Measurements from ENCODE around the gene RAD51B.
"Not testable (repeated sequence)": the region's sequence is repeated elsewhere in the genome, so short reads cannot be mapped to it uniquely, and the experiment has no call there.

Gene RAD51B

GRCh38 chr14:68748691-68749090, 929.1 kb downstream of the RAD51B start:
- no peak for DNase-seq

DNA sequence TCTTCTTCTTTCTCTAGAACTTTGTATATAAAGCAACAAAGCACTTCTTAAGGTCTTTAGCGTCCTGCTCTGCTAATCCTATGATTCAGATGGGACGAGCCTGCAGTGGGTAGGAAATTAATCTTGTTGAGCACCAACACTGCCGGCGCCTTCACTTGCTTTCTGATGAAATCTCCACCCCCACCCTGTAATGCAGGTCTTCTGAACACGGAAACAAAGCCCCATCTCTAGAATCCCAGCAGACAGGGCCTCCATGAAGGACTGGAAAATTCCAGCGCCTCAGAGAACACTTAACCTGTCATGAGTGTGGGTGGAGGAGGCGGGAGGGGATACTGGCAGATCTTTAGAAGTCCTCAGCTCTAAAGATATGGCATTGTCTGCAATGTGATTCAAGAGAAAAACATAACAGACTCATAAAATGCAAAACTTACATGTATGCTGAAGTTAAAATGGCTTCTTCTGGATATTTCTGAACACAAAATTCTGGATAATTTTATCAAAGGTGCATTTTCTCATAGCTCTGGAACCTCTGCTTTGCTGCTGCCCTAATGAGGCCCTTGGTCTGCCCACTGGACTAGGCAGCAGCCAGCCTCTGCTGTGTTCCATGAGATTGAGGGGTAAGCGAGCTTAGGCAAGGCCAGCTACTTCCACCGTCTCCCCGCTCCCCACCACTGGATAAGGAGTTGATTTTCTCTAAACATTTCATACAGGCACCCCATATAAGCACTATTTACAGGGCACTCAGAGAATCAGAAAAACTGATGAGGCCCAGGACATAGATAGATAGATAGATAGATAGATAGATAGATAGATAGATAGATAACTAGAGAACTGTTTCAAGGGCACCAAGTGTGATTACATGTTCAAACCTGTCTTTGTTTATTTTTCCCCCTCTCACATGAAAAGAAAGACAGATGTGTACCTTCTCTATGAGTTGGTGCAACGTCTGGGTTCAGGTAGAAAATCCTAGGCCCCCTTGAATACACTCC, 930.2 kb downstream of the RAD51B start:
- no peak for DNase-seq

- DNase-seq = peak; percentile 53 to 58 (median 57)
Observed at GRCh38 chr14:68752271-68753006, 932.9 kb downstream of the RAD51B start.

GRCh38 chr14:68753690-68754089, 934.1 kb downstream of the RAD51B start:
- DNase-seq = peak in 1 of 3 donors; percentile 42

- DNase-seq = no peak
Observed at GRCh38 chr14:68755016-68755353, 935.4 kb downstream of the RAD51B start.

DNA sequence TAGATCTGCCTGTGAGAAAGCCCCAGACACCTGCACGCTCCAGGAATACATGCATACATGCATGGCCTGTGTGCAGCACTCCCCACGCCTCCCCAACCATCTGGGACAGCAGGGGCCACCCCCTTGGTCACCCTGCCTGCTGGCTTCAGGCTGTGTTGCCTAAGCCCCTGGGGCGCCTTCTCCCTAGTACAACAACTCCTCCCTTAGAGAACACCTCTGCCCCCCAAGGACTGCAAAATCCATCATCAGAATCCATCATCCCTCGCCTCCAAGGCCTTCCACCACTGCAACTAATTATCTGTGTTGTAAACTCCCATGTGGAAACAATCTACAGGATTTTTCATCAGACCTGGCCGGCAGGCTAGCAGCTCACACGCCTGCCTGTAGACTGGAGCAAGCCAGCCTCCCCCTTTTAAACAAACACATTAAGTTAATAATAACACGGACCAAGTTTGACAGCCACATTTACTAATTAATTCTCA, 936.5 kb downstream of the RAD51B start:
- no peak for DNase-seq

GRCh38 chr14:68756734-68757133, 937.2 kb downstream of the RAD51B start:
- DNase-seq = no peak

- peak; percentile 91 to 95 (median 92) for DNase-seq
Observed at GRCh38 chr14:68757618-68758081, 938.1 kb downstream of the RAD51B start.

- no peak for DNase-seq
Observed at GRCh38 chr14:68758301-68758700, 938.7 kb downstream of the RAD51B start.

DNA sequence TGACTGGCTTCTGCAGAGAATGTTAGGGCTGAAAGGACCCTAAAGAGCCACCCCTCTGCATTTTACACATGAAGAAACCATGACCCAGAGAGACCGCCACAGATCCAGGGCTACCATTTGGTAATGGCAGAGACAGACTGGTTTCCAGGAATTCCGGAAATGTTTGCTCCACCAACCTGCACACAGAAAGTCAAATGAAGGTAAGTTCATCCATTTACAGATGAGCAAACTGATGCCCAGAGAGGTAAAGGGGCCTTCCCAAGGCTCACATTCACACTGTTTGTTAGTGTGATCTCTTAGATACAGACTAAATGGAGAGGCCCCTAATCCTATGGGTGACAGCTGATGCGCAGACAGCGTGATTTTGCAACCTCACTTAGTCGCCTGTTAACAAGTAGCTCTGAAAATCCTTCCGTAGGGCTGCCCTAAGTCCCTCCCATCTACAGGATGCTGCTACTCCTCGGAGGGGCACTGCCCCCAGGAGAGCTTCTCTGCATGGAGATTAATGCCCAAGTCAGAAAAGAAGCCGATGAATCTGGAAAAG, 939.5 kb downstream of the RAD51B start:
- no peak for DNase-seq

DNA sequence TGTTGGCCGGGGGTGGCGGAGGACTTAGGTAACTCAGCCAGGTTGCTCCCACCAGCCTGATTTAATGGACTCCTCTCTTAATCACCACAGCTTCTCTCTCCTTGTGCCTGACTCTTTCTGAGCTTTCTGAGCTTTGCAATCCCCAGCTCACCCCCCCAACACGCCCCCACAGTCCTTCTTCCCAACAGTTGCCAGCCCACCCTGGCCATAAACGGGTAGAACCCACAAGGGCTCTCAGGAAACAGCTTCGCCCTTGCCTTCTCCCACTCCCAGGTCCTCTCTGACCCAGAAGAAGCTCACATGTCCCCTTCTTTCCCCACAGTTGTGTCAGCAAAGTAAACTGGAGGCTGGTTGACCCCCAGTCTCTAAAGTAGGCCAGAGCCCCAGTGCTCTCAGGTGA, 940.4 kb downstream of the RAD51B start:
- DNase-seq = peak in 1 of 3 donors; percentile 34

DNA sequence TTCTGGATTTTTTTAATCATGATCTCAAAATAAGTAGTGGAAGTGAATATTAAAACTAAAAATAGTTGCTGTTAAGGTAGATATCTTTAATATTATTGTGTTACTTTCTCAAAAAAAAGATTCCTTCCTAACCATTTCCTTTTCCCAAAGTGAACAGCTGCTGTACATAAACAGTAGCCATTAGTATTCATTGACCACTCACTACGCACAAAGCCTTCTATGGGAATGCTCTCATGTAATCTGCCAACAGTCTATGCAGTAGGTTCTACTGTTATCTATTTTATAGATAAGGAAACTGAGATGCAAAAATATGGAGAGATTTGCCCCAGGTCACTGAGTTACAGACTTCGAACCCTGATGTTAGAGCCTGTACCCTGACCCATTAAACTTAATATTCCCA, 941.2 kb downstream of the RAD51B start:
- no peak for DNase-seq

- no peak for DNase-seq
Observed at GRCh38 chr14:68761391-68761790, 941.8 kb downstream of the RAD51B start.

DNA sequence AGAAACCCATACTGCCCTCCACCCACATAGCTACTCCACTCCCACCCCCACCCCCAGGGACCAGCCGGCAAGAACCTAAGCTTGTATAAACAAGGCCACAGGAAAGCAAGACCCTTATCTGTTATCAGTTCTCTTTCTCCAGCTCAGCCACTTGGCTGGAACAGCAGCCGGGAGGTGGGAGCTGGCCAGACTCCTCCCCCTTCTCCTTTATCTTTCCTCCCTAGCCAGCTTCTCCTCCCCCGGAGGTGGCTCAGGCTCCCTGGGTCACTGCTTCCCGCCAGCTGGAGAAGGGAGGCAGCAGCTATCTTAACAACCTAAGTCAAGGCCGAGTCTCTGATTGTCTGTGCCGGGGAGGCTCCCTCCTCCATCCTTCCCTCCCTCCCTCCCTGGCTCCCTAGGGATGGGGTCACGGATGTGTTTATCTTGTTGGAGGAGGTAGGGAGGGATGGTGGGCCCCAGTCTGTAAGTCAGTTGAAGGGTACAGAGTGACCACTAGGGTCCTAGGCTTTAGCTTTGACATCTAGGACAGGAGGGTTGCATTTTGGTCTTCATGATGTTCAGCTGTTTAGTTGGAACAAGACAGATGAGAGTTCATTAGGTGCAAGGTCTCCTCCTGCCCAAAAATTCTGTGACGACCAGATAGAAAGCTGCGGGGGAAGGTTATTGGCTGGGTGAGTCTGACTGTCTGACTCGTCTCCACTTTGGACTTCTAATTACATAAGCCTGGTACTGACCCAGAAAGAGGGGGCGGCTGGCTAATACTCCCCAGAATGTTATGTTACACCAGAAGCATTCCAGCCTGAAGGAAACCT, 943.6 kb downstream of the RAD51B start:
- DNase-seq = no peak

DNA sequence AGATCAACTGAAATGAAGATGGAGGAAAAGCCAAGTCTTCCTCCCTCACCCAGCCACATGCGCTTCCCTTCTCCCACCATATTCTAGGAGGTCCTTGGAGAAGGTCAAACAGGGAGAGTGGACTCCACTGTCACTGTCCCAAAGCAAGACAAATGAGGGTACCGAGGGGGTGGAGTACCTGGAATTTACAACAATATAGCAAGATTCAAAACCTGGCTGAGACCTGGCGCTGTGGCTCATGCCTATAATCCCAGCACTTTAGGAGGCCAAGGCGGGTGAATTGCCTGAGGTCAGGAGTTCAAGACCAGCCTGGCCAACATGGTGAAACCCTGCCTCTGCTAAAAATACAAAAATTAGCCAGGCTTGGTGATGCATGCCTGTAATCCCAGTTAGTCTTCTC, 944.3 kb downstream of the RAD51B start:
- not testable (repeated sequence) for DNase-seq

- no peak for DNase-seq
Observed at GRCh38 chr14:68766299-68767247, 947.0 kb downstream of the RAD51B start.

DNA sequence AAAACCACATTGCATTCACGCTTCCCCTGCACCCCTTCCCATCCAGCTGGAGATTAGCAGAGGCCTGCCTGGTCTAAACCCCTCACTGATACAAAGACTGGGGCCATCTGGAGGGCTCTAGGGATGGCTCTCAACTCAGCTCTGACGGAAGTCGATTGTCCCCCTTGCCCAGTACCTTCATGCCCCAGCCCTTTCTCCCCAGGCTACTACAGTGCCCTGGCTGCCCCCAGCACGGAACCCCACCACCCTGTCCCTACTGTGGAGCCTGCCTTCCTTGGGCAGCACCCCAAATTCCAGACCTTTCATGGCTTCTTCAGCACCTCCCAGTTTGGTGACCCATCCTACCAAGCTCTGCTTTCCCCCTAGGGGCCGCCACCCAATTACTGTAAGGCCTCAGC, 947.7 kb downstream of the RAD51B start:
- no peak for DNase-seq

DNA sequence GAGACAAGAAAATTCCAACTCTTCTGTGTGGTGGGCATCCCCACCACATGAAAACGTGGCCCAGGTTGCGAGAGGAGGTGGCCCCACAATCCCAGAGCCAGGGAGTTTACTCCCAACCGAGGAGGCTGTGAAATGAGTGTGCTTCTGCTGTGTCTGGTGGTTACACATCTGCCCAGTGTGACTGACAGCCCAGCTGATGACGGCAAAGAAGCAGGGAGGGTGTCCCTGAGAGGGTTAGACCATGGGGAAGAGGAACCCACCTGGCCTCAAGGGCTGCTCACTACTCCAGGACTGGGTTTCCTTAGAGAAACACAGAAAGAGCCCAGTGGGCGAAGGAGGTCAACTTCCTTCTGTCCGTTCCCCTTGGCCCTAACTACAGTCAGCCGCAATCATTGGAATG, 948.7 kb downstream of the RAD51B start:
- peak in 1 of 3 donors; percentile 36 for DNase-seq

GRCh38 chr14:68770051-68770450, 950.5 kb downstream of the RAD51B start:
- DNase-seq = no peak

DNA sequence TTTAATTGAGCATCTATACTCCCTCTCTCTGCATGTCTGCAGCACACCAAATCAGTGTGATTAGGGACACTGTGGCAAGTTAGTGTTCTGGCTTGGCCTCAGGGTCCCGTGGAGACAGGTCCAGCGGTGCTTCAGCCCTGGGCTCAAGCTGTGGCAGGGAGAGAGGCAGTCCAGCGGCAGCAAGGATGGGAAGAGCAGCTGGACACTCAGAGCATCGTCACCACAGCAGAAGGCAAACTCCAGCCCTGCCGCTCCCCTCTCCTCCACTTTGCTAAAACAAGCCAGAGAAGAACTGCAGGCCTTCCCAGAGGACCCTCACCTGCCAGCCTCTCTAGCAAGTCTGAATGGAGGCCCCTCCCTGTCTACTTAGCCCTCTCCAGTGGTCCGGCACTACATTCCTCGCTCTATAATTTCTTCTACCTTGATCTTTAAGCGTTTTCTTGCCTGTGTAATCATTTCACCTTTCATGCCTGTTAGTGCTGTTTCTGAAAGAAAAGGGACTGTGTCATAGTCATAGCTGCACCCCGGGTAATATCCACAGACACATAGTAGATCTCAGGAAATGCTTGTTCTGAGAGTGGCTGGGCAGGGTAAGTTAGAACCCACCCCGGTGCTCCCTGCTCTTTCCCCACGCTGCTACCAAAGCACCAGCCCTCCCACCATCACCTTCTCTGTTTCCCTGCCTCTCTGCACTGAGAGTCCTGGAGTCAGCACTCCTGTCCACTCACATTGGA, 951.1 kb downstream of the RAD51B start:
- no peak for DNase-seq

- DNase-seq = peak; percentile 57 to 65 (median 59)
Observed at GRCh38 chr14:68771631-68772030, 952.1 kb downstream of the RAD51B start.

All from suppressor macrophage treated with lipopolysaccharide for 1 hour (primary cell).